OCI-LY1 (cell line): ENCODE measurements around the gene CMTM2.
"Not testable (repeated sequence)": the region's sequence is repeated elsewhere in the genome, so short reads cannot be mapped to it uniquely, and the experiment has no call there.

Experiments
- H2AFZ ChIP-seq: fragments of 200-600 bp; sonication (generic), shearing (Covaris generic); 2 replicates; pipeline ENCODE4 v1.6.0; 2014; ENCODE audit warnings: antibody characterized with exemption, mild to moderate bottlenecking, low read length
- H3F3A ChIP-seq: fragments of 200-600 bp; sonication (generic), shearing (Covaris generic); 2 replicates; pipeline ENCODE4 v1.6.0; 2014; ENCODE audit warnings: mild to moderate bottlenecking, antibody characterized with exemption, low read length, moderate library complexity; ENCODE audit not compliant: insufficient read depth
- H3K27ac ChIP-seq: fragments of 200-600 bp; sonication (generic); 2 replicates; pipeline ENCODE4 v1.5.1; 2014; ENCODE audit warnings: low read length, mixed run types, mild to moderate bottlenecking, low read depth; ENCODE audit not compliant: poor library complexity, severe bottlenecking
- H3K27me3 ChIP-seq: fragments of 200-600 bp; sonication (generic); 2 replicates; pipeline ENCODE4 v1.6.0; 2014; ENCODE audit warnings: antibody characterized with exemption, mild to moderate bottlenecking, low read length, moderate library complexity; ENCODE audit not compliant: insufficient read depth
- H3K36me3 ChIP-seq: fragments of 200-600 bp; sonication (generic); 2 replicates; pipeline ENCODE4 v1.6.1; 2014; ENCODE audit warnings: mild to moderate bottlenecking, antibody characterized with exemption, low read length, moderate library complexity, mixed read lengths; ENCODE audit not compliant: insufficient read depth
- H3K4me1 ChIP-seq: fragments of 200-600 bp; sonication (generic); 2 replicates; pipeline ENCODE4 v1.5.1; 2014; ENCODE audit warnings: mild to moderate bottlenecking, low read length, moderate library complexity; ENCODE audit not compliant: insufficient read depth, severe bottlenecking
- H3K4me2 ChIP-seq: fragments of 200-600 bp; sonication (generic), shearing (Covaris generic); 2 replicates; pipeline ENCODE4 v1.6.1; 2014; ENCODE audit warnings: low read length
- H3K4me3 ChIP-seq: fragments of 200-600 bp; sonication (generic); 2 replicates; pipeline ENCODE4 v1.5.1; 2014; ENCODE audit warnings: low read length, low read depth, mild to moderate bottlenecking, mixed read lengths; ENCODE audit not compliant: poor library complexity, severe bottlenecking
- H3K79me2 ChIP-seq: fragments of 200-600 bp; shearing (Covaris generic); 2 replicates; pipeline ENCODE4 v1.6.1; 2016; ENCODE audit warnings: mixed run types, low read length, mixed read lengths; ENCODE audit not compliant: insufficient read depth
- H3K9ac ChIP-seq: fragments of 200-600 bp; sonication (generic), shearing (Covaris generic); 2 replicates; pipeline ENCODE4 v1.6.1; 2014; ENCODE audit warnings: mild to moderate bottlenecking, low read length, mixed read lengths
- H3K9me2 ChIP-seq: fragments of 200-600 bp; sonication (generic), shearing (Covaris generic); 2 replicates; pipeline ENCODE4 v1.6.1; 2014; ENCODE audit warnings: low read depth, mild to moderate bottlenecking, low read length, mixed read lengths
- H3K9me3 ChIP-seq: fragments of 200-600 bp; shearing (Covaris generic); 2 replicates; pipeline ENCODE4 v1.6.1; 2014; ENCODE audit warnings: low read length, mixed read lengths
- H4K20me1 ChIP-seq: fragments of 200-600 bp; sonication (generic), shearing (Covaris generic); 2 replicates; pipeline ENCODE4 v1.6.0; 2016; ENCODE audit warnings: mild to moderate bottlenecking, low read length; ENCODE audit not compliant: insufficient read depth
- CTCF ChIP-seq: fragments of 200-600 bp; sonication (generic), shearing (Covaris generic); IDR thresholded peaks from 2 replicates; pipeline ENCODE4 v1.5.1; 2017; ENCODE audit warnings: mild to moderate bottlenecking, antibody characterized with exemption, low read length, moderate library complexity, mixed read lengths
- EZH2 ChIP-seq: fragments of 200-600 bp; sonication (generic), shearing (Covaris generic); IDR thresholded peaks from 2 replicates; pipeline ENCODE4 v1.8.0; 2017; ENCODE audit warnings: borderline replicate concordance, mixed run types, mild to moderate bottlenecking, antibody characterized with exemption, low read length, moderate library complexity, mixed read lengths

CMTM2 gene

GRCh38 chr16:66621973-66622372, 42.7 kb downstream of the CMTM2 start:
- H3K27me3 ChIP-seq: no peaks in the 10 kb centered on the region
- no peak overlapping the region for H3K4me2 ChIP-seq
- no peaks in the 10 kb centered on the region for H3K9me2 ChIP-seq
- H3K36me3 ChIP-seq: no peaks in the 10 kb centered on the region
- no peak overlapping the region for H3K27ac ChIP-seq
- H3K79me2 ChIP-seq: no peaks in the 10 kb centered on the region
- H2AFZ ChIP-seq: no peak overlapping the region
- no peak for TF ChIP-seq CTCF
- no peak for TF ChIP-seq EZH2
- no peak overlapping the region for H3K9ac ChIP-seq
- H3K4me1 ChIP-seq: no peaks in the 10 kb centered on the region
- no peaks in the 10 kb centered on the region for H4K20me1 ChIP-seq
- H3F3A ChIP-seq: no peaks in the 10 kb centered on the region
- no peak overlapping the region for H3K4me3 ChIP-seq
- no peaks in the 10 kb centered on the region for H3K9me3 ChIP-seq

DNA sequence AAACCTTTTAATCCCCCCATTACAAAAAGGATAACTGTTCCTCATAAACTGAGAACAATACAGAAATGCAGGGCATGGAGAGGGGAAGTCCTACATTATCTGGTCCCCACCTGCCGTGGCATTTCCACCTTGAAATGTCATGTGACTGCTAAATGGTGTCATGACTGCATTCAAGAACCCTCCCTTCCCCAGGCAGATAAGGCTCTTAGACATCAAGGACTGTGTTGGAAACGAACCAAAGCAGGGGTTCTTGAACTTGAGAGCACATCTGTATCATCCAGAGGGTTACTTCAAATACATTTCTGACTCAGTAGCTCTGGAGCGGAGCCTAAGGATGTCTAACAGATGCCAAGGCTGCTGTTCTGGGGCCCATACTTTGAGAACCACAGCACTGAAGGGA, 43.6 kb downstream of the CMTM2 start:
- Histone ChIP-seq H3K27ac (no peak overlapping the region), H3K9me2 (no peaks in the 10 kb centered on the region), H4K20me1 (no peaks in the 10 kb centered on the region), H3K4me3 (no peak overlapping the region), H3K9me3 (no peaks in the 10 kb centered on the region), H3K79me2 (no peaks in the 10 kb centered on the region), H3K4me1 (no peaks in the 10 kb centered on the region), H3K9ac (no peak overlapping the region), H2AFZ (no peak overlapping the region), H3K36me3 (no peaks in the 10 kb centered on the region), H3F3A (no peaks in the 10 kb centered on the region), H3K27me3 (no peaks in the 10 kb centered on the region), H3K4me2 (no peak overlapping the region)
- TF ChIP-seq EZH2 (no peak), CTCF (no peak)

- Histone ChIP-seq H3K4me2 (no peak overlapping the region), H3K79me2 (no peaks in the 10 kb centered on the region), H3K36me3 (no peaks in the 10 kb centered on the region), H3K9me3 (no peaks in the 10 kb centered on the region), H3K27me3 (no peaks in the 10 kb centered on the region), H2AFZ (no peak overlapping the region), H3K27ac (no peak overlapping the region), H3F3A (no peaks in the 10 kb centered on the region), H3K4me1 (no peaks in the 10 kb centered on the region), H3K9ac (no peak overlapping the region), H3K4me3 (no peak overlapping the region), H4K20me1 (no peaks in the 10 kb centered on the region), H3K9me2 (no peaks in the 10 kb centered on the region)
- no peak for TF ChIP-seq CTCF
- TF ChIP-seq EZH2: no peak
These were observed 44.5 kb downstream of the CMTM2 start for GRCh38 chr16:66623755-66624154.

DNA sequence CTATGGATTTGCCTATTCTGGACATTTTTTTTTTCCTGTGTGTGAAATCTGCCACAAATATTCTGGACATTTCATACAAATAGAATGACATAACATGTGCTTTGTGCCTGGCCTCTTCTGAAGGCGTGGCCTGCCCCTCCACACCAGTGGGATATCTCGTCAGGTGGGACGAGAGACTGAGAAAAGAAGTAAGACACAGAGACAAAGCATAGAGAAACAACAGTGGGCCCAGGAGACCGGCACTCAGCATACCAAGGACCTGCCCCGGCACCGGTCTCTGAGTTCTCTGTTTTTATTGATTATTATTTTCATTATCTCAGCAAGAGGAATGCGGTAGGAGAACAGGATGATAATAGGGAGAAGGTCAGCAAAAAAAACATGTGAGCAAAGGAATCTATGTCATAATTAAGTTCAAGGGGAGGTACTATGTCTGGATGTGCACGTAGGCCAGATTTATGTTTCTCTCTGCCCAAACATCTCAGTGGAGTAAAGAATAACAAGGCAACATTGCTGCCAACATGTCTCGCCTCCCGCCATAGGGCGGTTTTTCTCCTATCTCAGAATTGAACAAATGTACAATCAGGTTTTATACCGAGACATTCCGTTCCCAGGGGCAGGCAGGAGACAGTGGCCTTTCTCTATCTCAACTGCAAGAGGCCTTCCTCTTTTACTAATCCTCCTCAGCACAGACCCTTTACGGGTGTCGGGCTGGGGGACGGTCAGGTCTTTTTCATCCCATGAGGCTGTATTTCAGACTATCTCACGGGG, 48.5 kb downstream of the CMTM2 start:
- not testable (repeated sequence) for H3K27ac ChIP-seq, H3K36me3 ChIP-seq, H3K4me3 ChIP-seq, H3K9me2 ChIP-seq, H3F3A ChIP-seq, H3K4me2 ChIP-seq, H3K9me3 ChIP-seq, H3K4me1 ChIP-seq, H2AFZ ChIP-seq, H4K20me1 ChIP-seq, H3K79me2 ChIP-seq, H3K9ac ChIP-seq, H3K27me3 ChIP-seq
